ENCODE measurements around the gene FBN1.

DNA sequence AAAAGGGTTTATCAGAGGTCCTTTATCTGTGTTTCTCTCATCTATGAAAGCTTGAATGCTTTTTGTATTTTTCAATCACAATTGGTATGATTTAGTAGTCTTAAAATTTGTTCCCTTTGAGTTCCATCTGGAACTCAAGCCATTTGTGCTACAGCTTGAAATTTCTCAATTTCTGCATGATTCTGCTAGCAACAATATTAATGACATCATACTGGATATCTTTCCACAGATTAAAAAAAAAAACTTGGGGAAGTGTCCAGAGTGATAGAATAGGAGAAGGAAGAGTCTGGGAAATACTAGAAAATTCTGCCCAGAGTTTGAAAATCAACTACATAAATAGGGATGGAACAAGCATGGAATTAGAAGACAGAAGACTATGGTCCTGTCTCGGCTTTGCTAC lies 9.3 kb upstream of the FBN1 start:
- no peak for TF ChIP-seq POLR2A (IDR thresholded peaks at IDR 0.05; ENCODE audit: low read length)
- no peak for TF ChIP-seq GATA1 (IDR thresholded peaks at IDR 0.05; ENCODE audit: low read depth, low read length)
